ENCODE results near the gene ARHGAP44.
"Not testable (repeated sequence)": the region's sequence is repeated elsewhere in the genome, so short reads cannot be mapped to it uniquely, and the experiment has no call there.

The ARHGAP44 gene

GRCh38 chr17:12813664-12814063, 24.4 kb downstream of the ARHGAP44 start:
- in situ Hi-C loops (cut with HindIII; ENCODE audit: low sequenced_read_pairs): loop anchor here (5.0 kb wide), 1 partner anchor 59 kb away; no protein-coding TSS in a partner anchor

- in situ Hi-C loops (cut with HindIII; ENCODE audit: low sequenced_read_pairs): loop anchor here (5.0 kb wide), 1 partner anchor 58 kb away; no protein-coding TSS in a partner anchor
Measured at GRCh38 chr17:12814718-12815117, 25.4 kb downstream of the ARHGAP44 start.

- in situ Hi-C loops (cut with HindIII; ENCODE audit: low sequenced_read_pairs): no loop called here
Measured at GRCh38 chr17:12815642-12816141, 26.4 kb downstream of the ARHGAP44 start.

GRCh38 chr17:12821376-12821940, 32.2 kb downstream of the ARHGAP44 start:
- in situ Hi-C loops (cut with HindIII; ENCODE audit: low sequenced_read_pairs): no loop called here

GRCh38 chr17:12826431-12826830, 37.1 kb downstream of the ARHGAP44 start:
- in situ Hi-C loops (cut with HindIII; ENCODE audit: low sequenced_read_pairs): loop anchor here (25.0 kb wide), 1 partner anchor 464 kb away; no protein-coding TSS in a partner anchor

GRCh38 chr17:12830777-12831247, 41.5 kb downstream of the ARHGAP44 start:
- in situ Hi-C loops (cut with HindIII; ENCODE audit: low sequenced_read_pairs): loop anchor here (25.0 kb wide), 1 partner anchor 469 kb away; no protein-coding TSS in a partner anchor

GRCh38 chr17:12831839-12832238, 42.5 kb downstream of the ARHGAP44 start:
- in situ Hi-C loops (cut with HindIII; ENCODE audit: low sequenced_read_pairs): loop anchor here (25.0 kb wide), 1 partner anchor 470 kb away; no protein-coding TSS in a partner anchor

GRCh38 chr17:12839042-12839441, 49.7 kb downstream of the ARHGAP44 start:
- in situ Hi-C loops (cut with HindIII; ENCODE audit: low sequenced_read_pairs): loop anchor here (25.0 kb wide), 1 partner anchor 477 kb away; no protein-coding TSS in a partner anchor

GRCh38 chr17:12842936-12843335, 53.6 kb downstream of the ARHGAP44 start:
- in situ Hi-C loops (cut with HindIII; ENCODE audit: low sequenced_read_pairs): loop anchor here (25.0 kb wide), 1 partner anchor 481 kb away; no protein-coding TSS in a partner anchor

GRCh38 chr17:12850996-12851395, 61.7 kb downstream of the ARHGAP44 start:
- in situ Hi-C loops (cut with HindIII; ENCODE audit: low sequenced_read_pairs): no loop called here

- in situ Hi-C loops (cut with HindIII; ENCODE audit: low sequenced_read_pairs): no loop called here
Measured at GRCh38 chr17:12851901-12852435, 62.7 kb downstream of the ARHGAP44 start.

- in situ Hi-C loops (cut with HindIII; ENCODE audit: low sequenced_read_pairs): no loop called here
Measured at GRCh38 chr17:12853921-12854320, 64.6 kb downstream of the ARHGAP44 start.

- in situ Hi-C loops (cut with HindIII; ENCODE audit: low sequenced_read_pairs): no loop called here
Measured at GRCh38 chr17:12856416-12856815, 67.1 kb downstream of the ARHGAP44 start.

- in situ Hi-C loops (cut with HindIII; ENCODE audit: low sequenced_read_pairs): no loop called here
Measured at GRCh38 chr17:12857592-12857991, 68.3 kb downstream of the ARHGAP44 start.

- in situ Hi-C loops (cut with HindIII; ENCODE audit: low sequenced_read_pairs): no loop called here
Measured at GRCh38 chr17:12859520-12859919, 70.2 kb downstream of the ARHGAP44 start.

- in situ Hi-C loops (cut with HindIII; ENCODE audit: low sequenced_read_pairs): no loop called here
Measured at GRCh38 chr17:12865769-12866168, 76.5 kb downstream of the ARHGAP44 start.

GRCh38 chr17:12866244-12866643, 76.9 kb downstream of the ARHGAP44 start:
- in situ Hi-C loops (cut with HindIII; ENCODE audit: low sequenced_read_pairs): no loop called here

- in situ Hi-C loops (cut with HindIII; ENCODE audit: low sequenced_read_pairs): no loop called here
Measured at GRCh38 chr17:12867726-12868125, 78.4 kb downstream of the ARHGAP44 start.

- in situ Hi-C loops (cut with HindIII; ENCODE audit: low sequenced_read_pairs): loop anchor here (5.0 kb wide), 1 partner anchor 61 kb away; no protein-coding TSS in a partner anchor
Measured at GRCh38 chr17:12873415-12874125, 84.3 kb downstream of the ARHGAP44 start.

GRCh38 chr17:12877953-12878669, 88.8 kb downstream of the ARHGAP44 start:
- in situ Hi-C loops (cut with HindIII; ENCODE audit: low sequenced_read_pairs): no loop called here

- in situ Hi-C loops (cut with HindIII; ENCODE audit: low sequenced_read_pairs): not testable (repeated sequence)
Measured at GRCh38 chr17:12879096-12879495, 89.8 kb downstream of the ARHGAP44 start.
